Activated CD8-positive, alpha-beta memory T cell treated with anti-CD3 and anti-CD28 coated beads, Interleukin-2, amount 50 U/mL, for 1 hour (primary cell): Measurements from ENCODE around the gene HSPG2.

ENCODE experiments used
- DNase-seq: peaks from one replicate; pipeline ENCODE4 v3.0.0-alpha.2; 2020; ENCODE audit errors: extremely low read depth

Gene HSPG2

DNA sequence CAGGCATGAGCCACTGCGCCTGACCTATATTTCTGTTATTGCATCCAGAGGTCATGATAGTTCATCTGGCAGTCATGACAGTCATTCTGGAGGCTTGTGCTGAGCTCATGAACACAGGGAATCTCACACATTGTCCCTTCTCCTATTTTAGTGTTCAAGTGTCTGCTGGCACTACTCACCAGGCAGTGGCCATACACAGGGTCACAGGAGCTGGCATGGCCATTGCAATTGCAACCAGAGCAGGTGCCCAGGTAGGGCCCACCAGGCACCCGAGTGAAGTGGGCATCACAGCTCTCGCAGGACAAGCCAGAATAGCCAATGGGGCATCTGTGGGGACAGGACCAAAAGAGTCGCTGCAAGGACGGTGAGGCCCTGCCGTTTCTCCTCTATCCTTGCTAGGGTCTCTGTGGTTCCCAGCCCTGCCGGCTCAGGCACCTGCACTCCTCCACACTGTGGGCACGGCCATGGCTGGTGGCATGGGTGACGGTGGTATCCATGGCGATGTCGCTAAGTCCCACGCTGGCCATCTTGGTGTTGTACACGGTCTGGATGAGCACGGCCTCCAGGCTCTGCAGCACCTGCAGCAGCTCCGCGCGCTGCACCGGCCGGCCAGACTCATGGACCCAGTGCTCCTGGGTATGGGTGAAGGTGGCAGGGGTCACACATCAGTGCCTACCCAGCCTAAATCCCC lies 57.0 kb downstream of the HSPG2 start:
- DNase-seq = no peak

DNA sequence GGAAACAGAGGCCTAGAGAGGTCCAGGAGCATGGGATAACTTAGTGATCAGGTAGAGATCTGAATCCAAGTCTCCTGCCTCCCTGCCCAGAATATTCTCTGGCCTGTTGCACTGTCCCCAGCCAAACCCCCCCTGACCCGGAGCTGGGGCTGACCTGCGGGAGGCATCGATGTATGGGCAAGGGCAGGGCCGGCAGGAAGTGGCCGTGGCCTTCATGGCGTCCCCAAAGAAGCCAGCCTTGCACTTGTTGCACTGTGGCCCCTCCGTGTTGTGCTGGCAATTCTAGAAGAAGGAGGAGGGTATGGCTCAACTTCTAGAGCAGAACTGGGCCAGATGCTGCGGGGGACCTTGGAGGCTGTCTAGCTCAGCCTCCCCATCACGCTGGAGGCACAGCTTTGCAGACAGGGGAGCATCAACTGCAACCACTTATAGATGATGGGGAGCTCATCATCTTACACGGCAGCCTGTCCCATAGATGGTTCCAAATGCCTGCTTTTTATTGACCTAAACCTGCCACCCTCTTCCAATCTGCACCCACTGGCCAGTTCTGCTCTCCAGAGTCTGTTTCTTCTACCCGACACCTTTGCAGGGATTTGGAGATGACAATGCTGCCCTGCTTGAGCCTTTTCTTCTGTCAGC lies 58.2 kb downstream of the HSPG2 start:
- no peak for DNase-seq

DNA sequence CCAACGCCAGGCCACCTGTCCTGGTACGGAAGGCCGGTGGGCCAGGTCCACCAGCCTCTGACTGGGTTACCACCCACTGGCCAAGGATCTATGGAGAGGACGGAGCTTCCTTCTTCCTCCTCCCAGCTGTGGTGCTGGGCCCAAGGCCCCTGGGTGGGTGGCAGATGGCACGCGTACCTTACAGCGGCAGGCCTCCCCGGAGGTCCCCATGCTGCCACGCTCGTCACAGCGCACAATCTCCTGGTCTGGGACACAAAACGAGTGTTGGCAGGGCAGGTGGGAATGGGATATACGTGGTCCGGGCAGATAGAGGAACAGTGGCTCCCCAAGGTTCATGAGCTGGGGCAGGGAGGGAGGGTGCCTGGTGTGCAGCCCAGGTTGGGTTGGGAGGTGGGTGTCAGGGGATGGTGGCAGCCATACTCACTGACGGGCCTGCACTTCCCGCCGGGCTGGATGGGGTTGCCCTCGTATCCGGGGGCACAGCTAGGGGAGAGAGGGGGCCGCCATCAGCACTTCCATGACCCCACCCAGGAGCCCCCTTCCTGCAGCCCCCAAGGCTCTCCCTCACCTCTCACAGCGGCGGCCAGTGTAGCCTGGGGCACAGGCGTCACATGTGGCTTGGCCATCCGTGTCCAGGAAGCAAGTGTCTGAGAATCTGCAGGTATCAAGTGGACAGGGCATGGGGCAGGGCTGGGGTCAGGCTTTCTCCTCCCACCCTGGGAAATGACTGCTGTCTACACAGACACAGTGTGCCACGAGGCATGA lies 58.9 kb downstream of the HSPG2 start:
- no peak for DNase-seq

DNA sequence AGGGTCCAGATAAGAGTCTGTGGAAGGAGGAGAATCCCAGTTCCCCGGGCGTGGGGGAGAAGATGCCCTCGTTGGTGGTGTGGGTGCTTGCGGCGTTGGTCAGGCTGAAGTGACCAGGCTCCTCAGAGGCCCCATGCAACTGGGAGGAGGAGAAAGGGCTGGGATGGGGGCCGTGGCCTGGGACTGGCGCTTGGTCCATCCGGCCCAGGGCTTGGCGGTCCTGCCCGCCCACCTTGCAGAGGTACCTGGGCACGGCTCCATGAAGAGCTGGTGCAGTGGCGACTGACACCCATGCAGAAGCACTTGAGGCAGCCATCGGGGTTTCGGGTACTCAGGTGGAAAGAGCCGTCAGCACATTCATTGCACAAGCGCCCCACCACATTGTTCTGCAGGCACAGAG lies 60.8 kb downstream of the HSPG2 start:
- DNase-seq = no peak

DNA sequence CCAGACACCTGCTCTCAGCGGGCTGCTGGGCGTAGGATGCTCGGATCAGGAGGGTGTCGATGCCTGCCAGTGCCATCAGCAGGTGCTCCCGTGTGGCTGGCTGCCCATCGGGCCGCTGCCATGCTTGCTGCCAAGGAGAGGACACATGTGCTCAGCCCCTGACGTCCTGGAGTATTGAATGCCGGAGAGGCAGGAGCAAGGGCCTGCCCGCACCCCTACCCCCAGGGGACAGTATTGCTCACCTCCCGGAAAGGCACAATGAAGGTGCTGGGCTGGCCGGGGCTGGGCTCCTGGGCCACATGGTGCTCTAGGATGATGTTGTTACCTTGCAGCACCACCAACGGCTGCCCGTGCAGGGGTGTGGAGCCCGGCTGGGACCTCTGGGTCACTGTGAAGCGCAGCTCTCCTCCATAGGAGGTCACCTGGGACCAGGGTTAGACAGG lies 61.5 kb downstream of the HSPG2 start:
- DNase-seq = no peak

DNA sequence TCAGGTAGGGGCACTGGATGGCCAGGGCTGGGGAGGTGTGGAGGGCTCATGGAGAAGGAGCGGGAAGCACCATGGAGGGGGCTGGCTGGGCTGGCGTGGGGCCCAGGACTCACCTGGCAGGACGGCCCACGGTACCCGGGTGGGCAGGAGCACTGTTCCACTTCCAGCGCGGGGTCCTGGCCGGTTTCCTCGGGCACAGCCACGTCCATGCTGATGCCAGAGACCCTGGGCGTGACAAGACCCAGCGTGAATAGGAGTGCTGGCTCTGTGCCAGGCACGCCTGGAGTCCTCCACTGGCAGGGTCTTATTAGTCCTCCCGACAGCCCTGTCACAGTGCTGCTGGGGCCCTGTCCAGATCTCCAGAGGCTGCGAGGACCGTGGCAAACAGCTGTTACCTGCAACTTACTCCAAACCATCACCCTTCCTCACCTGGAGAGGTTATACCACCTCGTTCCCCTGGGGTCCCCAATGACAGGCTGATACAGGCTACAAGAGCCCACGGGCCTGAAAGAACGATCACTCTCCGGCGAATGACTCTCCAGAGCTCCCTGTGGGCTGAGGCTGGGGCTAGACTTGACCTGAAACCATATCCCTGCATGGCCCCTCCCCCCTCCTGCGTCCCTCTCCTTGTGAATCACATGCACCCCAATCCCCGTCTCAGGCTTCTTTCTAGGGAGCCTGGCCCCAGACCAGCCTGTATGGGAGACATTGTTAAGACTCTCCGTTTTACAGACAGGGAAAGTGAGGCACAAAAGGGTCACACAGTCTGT lies 62.1 kb downstream of the HSPG2 start:
- DNase-seq = no peak

DNA sequence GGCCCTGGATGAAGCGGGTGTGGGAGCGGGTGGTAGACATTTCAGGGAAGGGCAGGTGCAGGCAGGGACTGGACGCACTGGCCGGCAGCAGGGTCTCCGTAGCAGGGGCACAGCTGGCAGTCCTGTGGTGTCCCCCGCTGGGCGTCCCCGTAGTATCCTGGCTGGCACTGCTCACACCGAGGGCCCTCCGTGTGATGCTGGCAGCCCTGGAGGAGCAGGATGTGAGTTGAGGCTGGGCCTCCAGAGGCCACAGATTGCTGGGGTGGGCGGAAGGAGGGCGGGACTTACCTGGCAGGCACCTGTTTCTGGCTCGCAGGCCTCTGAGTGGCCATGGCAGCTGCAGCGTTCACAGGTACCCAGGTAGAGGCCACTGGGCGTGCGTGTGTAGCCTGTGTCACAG lies 62.8 kb downstream of the HSPG2 start:
- DNase-seq = no peak

DNA sequence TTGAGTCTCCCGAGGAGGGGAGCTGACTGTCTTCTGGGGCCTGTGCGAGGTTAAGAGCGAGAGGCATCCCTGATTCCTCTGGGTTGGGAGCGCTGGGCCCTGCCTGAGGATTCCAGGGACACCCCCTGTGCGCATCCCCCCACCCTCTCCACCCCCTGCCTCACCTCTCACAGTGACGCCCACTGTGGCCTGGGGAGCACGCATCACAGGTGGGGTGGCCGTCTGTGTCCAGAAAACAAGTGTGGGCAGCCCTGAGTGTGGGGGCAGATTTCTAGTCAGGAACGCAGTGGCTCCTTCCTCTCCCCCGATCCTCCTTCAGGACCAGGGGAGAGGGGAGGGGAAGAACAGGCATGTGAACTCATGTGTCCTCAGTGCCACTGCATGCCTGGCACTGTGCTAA lies 63.3 kb downstream of the HSPG2 start:
- no peak for DNase-seq

DNA sequence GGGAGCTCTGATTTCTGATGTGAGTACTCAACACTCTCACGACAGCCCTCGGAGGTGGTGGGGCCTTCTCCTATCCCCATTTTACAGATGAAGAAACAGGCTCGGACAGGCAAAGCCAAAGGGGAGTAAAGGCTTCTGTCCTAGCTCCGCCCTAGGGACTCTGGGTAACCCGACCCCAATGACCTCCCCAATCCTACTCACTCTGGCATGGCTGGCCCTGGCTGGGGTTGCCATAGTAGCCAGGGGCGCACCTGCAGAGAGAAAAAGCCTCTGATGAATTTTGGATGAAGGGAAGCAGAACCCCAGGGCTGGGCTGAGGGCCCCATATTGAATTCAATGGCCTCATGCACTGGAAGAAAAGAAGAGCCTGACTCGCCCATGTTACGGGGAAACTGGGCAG lies 63.9 kb downstream of the HSPG2 start:
- no peak for DNase-seq

DNA sequence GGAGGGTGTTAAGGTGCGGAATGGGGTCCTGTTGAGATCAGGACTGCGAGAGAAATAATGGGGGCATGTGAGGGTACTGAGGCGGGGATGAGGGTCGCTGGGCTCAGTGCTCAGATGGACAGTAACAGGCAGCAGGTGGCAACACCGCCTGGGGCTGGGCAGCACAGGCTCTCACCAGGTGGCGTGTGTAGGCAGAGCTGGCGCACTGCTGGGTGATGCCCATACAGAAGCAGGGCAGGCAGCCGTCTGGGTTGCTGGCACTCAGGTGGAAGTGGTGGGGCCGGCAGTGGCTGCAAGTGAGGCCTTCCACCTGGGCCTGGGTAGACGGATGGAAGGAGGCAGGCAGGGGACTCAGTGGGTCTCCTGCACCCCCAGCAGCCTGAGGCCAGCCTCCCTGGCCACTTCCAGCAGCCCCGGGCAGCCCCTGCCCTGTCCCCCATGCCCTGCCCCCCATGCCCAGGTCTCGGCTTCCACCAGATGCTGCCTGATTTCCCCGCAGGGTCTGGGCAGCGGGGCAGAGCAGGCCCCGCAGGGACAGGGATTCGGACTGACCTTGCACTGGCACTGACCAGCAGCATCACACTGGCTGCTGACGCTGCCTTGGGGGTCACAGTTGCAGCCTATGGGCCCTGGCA lies 64.5 kb downstream of the HSPG2 start:
- no peak for DNase-seq

DNA sequence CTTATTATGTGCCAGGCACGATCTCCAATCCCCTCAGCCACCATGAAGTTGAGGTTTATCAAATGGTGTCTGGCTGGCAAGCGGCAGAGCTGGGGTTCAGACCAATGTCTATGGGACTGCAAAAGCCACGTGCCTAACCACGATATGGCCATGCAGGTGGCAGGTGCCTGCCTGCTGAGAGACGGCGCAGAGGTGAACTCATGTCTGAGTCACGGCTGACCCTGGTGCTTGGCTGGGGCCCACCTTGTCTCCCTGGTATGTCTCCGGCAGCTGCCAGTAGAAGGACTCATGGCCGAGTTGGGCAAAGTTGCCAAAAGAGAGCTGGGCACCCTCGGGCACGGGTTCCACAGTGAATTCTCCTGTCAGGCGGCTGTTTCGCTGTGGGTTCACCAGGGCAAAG lies 65.2 kb downstream of the HSPG2 start:
- DNase-seq = no peak

DNA sequence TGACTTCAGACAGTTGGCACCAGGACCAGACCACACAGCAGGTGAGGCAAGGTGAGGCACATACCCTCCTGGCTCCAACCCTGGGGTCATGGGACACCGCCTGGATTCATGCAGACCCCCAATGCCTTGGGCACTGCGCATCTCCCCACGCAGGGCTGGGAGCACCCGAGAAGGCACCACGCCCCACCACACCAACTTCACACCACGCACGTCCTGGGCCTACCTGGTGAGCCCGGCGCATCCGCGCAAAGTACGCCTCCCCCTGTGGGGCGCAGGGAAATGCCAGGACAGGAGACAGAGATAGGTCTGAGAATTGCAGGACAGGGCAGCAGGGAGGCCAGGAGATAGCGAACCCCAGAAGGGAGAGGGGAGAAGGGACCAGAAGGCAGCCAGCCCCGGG lies 66.5 kb downstream of the HSPG2 start:
- DNase-seq = no peak

DNA sequence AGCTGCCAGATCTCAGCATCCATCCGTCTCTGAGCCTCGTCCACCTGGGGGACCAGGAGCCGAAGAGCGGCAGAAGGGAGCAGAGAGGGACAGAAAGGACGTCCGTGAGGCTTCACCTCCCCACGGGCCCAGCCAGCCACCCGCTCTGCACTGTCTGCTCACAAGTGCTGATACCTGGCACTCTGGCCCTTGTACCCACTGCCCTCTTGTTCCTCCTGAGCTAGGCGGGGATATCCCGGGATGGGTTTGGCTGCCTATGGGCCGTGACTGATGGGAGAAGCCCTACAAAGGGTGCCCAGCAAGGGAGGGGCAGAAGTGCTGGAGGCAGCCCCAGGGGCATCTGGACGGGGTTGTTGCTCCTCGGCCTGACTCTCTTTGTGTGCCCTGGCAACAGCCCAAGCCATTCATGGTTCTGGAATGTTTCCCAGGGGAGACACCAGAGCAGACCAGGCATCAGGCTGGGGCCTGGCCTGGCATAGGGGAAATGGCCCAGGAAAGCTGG lies 67.4 kb downstream of the HSPG2 start:
- no peak for DNase-seq

DNA sequence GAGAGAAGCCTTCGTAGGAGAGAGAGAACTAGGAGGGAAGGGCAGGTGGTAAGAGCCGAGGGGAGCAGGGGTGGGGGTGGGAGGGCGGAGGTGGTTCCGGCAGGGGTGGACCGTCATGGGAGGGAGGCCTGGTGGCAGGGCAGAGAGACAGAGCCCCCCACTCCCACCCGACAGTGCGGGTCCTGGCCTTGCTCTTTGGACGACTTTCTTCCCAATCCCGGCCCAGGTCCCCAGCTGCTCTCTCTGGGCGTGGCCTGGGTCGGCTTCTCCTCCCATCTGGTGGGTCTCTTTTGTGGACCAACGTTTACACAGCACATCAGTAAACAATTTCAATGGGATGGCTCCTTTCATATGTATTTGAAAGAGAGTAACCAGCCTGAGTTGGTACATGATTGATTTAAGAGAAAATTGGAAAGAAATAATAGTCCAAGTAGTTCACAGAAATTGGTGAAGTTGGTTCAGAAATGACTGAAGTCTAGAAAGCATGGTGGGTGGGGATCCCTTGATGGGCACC lies 68.1 kb downstream of the HSPG2 start:
- no peak for DNase-seq

DNA sequence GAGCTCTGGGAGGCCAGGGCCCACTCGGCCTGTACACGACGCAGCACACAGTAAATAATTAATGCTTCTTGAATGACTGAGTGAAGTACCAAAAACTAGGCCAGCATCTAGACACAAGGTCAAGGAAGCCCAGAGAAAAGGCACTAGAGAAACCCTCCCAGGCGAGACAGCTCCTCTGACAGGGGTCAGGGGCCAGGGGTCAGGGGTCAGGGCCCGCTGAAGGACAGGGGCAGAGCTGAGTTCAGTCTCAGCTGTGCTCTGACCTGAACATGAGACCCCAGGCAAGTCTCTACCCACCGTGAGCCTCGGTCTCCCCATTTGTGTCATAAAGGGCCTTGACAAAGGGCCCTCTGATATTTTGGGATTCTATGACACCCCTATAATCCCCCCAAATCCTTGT lies 68.6 kb downstream of the HSPG2 start:
- no peak for DNase-seq

DNA sequence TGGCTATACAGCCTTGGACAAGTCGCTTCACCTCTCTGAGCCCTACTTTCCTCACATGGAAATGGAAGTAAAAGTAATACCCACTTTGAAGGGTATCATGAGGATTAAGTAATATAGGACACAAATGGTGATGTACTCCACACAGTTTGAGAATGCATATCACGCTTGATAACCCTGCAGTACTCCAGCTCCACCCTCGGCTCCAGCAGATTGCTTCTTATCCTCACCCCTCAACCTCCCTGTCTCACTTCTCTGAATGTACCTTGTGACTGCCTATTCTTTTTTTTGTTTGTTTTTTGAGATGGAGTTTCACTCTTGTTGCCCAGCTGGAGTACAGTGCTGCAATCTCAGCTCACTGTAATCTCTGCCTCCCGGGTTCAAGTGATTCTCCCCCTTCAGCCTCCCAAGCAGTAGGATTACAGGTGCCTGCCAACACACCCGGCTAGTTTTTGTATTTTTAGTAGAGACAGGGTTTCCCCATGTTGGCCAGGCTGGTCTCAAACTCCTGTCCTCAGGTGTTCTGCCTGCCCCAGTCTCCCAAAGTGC lies 69.6 kb downstream of the HSPG2 start:
- DNase-seq = no peak

DNA sequence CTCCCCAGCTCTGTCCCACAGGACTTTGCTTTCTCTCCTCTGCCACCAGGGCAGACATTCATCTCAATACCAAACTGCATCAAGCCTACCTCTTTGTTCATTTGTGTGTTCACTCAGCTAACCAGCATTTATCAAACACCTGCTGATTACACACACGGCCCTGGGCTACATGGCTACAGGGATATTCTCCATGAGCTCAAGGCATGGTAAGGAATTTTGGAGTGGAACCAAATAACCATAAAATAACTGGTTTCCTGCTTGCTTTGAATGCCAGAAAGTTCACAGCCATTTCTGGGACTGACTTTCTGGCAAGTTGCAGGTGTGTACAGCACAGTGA lies 70.4 kb downstream of the HSPG2 start:
- no peak for DNase-seq

DNA sequence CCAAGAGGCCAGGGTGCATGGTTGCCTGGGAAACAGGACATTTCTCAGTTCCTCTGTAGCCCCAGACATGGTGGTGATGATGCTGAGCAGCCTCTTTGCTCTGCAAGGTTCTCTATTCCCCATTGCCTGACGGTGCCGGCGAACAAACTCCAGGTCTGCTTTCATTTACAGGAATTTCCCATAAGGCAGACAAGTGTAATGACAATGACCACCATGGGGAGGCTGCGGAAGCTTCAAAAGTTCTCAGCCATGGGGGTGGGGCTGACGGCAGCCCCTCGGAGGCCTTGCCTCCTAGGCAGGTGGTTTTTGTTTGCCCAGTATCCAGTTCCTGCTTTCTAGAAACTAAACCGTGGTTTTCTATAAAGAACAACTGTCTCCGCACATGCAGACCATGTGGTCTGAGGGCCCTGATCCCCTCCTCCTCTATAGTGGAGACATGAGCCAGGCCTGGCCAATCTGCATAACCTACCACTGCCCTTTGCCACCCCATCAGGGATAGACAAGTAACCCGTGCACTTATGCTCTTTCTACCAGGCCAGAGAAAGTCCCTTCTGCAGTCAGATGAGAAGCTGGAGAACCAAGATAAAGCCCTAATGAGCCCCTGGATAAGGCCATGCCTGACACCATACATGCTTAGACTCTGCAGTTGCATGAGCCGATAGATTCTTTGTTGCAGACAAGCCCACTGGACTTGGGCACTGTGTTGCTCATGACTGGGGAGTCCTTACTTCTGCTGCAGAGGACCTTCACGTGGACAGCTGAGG lies 71.0 kb downstream of the HSPG2 start:
- no peak for DNase-seq

DNA sequence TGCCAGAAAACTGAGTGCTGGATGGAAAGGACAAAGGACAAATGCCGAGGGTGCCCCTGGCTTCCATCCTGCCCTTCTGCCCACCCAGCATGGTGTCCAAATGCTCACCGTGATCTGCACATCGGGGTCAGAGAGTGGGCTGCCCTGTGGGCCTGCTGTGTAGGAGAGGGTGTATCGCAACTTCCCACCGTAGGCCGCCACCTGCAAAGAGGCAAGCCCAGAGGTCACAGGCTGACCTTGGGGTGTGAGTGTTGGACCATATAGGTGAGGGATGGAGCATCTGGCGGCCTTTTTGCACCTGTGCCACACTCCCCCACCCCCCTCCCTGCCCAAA lies 71.5 kb downstream of the HSPG2 start:
- DNase-seq = no peak

DNA sequence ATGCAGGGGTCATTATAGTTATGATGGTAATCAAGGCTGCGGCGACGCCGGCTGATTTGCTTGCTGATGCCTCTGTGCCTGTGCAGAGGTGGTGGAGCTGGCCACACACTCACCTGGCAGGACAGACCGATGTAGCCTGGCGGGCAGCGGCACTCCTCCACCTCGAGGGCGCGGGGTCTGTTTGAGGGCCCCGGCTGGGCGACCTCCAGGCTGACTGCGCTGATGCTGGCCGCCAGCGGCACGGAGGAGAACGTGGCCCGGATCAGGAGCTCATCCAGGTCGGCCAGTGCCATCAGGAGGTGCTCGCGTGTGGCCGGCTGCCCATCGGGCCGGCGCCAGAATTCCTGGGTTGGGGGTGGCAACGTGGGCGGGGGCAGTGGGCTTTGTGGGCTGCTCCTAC lies 72.4 kb downstream of the HSPG2 start:
- DNase-seq = no peak

DNA sequence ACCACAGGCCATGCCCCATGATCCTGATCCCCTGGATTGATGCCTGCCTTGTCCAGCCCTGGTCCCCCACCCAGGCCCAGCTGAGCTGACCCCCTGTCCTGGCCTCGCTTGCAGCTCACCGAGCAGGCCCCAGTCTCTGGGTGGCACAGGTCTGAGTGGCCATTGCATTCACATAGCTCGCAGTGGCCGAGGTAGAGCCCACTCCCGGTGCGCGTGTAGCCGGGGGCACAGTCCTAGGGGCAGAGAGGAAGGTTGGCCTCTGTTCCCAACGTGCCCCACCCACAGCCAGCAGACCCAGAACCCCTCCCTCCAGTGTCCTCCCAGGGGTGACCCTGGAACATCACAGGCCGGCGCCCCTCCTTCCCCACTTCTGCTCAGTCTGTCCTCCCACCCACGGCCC lies 73.1 kb downstream of the HSPG2 start:
- DNase-seq = no peak
